Stimulated activated CD4-positive, alpha-beta T cell treated with anti-CD3 and anti-CD28 coated beads, Interleukin-15, amount 100 ng/mL, for 24 hours (primary cell): ENCODE data around the gene IL9R.
"Not testable (repeated sequence)": the region's sequence is repeated elsewhere in the genome, so short reads cannot be mapped to it uniquely, and the experiment has no call there.

Experiments
- DNase-seq: peaks from one replicate; pipeline ENCODE4 v3.0.0-alpha.2; 2020

Gene IL9R, protein sequence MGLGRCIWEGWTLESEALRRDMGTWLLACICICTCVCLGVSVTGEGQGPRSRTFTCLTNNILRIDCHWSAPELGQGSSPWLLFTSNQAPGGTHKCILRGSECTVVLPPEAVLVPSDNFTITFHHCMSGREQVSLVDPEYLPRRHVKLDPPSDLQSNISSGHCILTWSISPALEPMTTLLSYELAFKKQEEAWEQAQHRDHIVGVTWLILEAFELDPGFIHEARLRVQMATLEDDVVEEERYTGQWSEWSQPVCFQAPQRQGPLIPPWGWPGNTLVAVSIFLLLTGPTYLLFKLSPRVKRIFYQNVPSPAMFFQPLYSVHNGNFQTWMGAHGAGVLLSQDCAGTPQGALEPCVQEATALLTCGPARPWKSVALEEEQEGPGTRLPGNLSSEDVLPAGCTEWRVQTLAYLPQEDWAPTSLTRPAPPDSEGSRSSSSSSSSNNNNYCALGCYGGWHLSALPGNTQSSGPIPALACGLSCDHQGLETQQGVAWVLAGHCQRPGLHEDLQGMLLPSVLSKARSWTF

DNA sequence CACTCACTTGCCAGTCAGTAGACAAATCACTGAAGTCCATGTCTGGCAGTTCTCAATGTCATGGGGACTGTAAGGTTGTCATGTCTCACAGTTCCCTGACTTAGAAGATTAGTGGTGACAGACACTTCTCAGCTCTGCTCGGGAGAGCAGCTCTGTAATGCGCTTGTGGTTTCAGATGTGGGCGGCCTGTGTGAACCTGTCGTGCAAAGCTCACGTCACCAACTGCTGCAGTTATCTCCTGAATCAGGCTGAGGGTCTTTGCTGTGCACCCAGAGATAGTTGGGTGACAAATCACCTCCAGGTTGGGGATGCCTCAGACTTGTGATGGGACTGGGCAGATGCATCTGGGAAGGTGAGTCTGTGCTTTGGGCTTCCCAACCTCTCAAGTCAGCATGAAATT, at the start of gene IL9R:
Gene IL9R, plus strand, starts transcription at position 261 of the 400 bp plus-strand sequence. Its CDS starts 64 bp downstream, at position 325.
- peak; percentile 65 for DNase-seq

DNA sequence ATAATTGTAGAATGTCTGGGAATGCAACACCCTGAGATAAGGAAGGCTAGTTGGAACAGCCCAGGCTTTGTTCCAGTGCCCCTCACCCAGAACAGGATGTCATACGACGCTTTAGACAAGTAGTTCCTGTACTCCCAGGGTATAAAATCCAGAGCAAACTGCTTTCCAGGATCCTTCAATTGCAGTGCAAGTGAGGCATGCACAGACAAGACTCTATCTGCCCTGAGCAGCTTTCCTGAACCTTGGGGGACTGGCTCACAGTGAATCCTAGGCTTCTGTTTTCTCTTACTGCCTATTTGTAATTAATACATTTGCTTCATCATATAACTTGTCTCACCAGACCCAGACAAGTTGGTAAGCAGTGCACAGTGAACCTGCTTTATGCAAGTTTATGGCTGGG, 48.4 kb upstream of the IL9R start:
- no peak for DNase-seq

DNA sequence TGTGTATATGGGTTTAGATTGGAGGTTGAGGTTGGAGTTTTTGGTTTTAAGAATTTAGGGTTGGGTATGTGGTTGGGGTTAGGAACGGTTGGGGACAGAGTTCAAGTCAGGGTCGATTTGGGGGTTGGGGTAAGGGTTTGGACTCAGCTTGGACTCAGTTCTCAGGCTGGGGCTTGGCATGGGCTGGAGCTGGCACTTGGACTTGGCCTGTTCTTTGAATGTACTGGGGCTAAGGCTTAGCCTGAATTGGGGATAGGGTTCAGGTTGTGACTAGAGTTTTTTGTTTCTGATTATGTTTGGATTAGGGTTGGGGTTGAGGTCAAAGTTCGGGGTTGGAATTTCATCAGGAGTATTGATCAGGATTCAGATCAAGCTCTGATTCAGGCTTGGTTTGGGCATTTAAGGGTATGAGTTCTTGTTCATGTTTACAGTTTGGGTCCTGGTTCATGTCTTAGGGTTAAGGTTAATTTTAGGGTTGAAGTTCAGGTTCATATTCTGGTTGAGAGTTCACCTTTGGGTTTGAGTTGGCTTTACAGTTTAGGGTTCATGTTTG, 46.2 kb upstream of the IL9R start:
- no peak for DNase-seq

DNA sequence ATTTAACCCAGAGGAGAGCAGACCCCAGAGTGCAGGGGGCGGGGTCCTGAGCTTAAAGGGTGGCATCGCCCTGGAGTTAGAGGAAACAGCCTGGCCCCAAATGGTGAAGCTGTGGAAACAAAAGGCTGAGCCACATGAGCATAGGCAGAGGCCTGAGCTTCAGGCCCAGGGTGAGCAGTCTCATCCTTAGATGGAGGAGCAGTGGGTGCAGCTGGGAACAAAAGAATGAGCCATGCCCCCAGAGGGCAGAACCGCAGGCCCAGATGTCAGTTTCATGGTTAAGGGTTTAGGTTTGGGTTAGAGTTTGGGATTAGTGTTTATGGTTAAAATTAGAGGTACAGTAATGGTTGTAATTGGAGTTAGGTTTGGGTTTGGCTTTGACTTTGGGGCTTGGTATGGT, 44.4 kb upstream of the IL9R start:
- no peak for DNase-seq

DNA sequence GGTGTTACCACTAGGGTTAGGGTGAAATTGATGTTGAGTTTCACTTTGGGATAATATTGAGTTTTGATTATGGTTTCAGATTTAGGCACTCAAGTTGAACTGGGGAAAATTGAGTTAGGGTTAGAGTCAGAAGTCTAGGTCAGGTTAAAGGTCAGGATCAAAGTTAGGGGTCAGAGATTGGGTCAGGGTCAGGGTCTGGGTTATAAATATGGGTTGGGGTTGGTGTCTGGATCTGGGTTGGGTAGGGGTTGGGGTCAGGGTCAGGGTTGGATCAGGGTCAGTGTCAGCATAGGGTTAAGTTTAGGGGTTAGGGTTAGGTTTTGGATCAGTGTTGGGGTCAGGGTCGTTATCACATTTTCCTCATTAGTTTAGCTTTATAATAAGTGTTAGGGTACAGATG, 42.7 kb upstream of the IL9R start:
- no peak for DNase-seq

DNA sequence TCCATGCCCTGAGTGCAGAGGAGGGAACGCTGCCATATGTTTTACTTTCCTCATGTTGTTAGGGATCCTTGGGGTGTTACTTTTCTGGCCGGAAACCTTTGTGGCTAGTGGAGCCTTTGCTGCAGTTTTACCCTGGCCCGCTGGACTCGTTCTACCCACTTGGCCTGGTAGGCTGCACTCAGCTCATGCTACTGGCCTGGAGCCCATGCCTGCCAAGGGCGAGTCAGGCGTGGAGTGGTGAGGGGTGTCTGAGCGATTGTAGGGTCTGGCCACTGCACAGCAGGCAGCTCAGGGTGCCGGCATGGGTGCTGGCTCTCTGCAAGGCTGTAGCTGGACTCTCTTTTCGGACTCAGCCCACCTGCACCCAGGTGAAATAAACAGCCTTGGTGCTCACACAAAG, 41.4 kb upstream of the IL9R start:
- no peak for DNase-seq

DNA sequence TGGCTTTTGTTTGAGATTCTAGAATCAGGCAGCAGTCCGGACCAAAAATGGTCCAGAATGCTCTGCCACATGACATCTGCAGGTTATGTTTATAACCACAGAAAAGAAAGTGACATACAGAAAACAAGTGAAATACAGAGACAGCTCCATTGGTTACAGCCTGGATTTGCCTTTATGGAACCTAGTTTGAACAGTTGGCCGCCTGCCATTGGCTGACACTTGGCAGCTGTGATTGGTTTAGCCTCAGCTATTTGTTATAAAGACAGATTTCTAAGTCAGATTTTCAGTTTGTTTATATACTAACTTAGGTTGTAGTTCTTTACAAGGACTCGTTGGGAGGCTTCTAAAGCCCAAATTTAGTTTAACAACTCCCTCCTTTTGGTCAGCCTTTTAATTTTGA, 40.8 kb upstream of the IL9R start:
- DNase-seq: no peak

DNA sequence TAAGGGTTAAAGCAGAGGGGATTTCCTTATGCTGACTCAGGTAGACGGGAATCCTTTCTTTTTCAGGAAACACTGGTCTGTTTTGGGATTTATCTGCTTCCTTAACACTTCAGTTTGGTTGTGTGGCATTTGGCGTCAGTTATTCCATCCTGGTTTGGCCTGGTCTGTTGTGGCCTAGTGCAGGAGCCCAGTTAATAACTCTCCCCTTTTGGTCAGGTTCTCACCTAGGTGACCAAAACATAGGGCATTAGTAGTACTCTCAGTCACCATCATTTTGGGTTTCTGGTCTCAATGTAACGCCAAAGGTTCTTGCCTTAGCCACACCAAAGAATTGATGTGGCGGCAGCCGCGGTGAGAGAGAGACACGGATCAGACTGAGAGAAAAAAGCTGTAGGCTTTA, 39.7 kb upstream of the IL9R start:
- DNase-seq: no peak

DNA sequence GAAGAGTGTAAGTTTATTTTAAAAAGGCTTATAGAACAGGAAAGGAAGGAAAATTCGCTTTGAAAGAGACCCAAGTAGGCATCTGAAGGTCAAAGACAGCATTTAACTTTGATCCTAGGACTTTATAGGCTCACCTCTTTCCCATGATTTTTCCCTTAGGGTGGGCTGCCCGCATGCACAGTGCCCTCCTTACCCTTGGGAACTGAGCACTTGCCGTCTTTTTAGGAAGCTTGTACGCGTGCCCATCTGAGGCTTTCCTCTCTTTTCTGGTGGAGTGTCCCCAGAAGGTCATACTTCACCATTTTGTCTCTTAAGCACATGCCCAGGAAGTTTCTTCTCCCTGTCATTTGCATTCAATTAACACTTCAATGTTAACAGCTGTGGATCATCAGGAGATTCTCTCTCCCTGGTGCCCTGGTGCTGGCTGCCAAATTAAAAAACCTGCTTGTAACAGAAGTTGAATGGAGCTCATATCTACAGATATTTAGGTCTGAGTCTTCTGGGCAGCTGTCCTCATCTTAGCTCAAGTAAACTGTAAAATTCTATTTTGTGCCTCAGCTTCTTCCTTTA, 38.4 kb upstream of the IL9R start:
- DNase-seq: no peak

DNA sequence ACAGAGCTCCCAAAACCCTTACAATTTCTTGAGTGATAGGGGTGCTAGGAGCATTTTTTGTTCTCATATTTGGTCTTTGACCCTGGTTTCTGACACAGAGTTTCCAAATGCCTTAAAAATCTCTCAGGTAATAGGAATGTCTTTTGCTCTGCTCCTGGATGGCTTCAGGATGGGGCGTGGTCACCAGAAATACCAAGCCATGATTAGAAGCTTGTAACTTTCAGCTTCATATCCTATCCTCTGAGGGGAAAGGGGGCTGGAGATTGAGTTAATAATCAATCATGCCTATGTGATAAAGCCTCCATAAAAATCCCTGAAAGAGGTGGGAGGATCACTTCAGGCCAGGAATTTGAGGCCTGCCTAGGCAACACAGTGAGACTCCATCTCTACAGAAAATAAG, 34.6 kb upstream of the IL9R start:
- no peak for DNase-seq

DNA sequence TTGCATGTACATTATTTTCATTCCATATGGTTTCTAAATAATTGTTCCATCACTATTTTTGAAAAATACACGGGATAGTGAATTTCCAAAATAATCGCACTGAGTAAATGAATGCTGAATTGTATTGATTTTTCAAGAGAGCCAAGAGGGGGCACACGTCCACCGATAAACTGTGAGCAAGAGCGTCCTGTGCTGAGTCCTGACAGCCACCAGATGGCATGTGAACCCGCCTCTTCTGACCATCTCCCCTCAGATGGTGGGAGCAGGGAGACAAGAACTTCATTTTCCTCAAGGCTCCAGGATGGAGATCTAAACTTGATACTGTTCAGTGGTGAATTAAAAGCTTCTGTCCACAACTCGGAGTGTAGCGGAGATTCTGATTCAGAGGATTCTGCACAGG, 30.6 kb upstream of the IL9R start:
- peak; percentile 42 for DNase-seq

DNA sequence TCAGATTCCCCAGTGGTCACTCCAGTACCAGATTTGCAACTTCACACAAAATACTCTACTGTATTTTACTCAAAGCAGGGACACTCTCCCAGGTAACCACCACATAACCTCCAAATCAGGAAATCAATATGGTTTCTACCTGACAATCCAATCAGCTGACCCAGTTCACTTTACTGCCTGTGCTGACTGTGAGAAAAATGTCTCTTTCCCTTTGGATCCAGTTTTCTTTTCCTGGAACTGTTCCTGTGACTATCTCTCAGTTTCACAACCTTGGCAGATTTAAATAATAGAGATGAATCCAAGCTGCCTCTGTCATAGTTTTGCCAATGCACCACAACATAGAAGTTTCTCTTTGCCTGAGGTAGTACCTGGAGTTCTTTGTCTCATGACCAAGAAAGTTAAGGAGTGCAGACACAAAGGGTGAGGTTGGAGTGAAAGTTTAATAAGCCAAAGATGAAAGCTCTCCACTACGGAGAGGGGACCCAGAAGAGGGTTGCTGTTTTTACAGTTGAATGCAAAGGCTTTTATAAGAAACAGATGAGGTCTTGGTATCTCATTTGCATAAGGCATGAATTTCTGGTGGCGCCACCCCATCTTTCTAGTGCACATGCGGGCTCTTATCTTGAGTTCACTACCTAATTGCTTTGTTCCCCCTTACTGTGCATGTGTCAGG, 29.7 kb upstream of the IL9R start:
- no peak for DNase-seq

DNA sequence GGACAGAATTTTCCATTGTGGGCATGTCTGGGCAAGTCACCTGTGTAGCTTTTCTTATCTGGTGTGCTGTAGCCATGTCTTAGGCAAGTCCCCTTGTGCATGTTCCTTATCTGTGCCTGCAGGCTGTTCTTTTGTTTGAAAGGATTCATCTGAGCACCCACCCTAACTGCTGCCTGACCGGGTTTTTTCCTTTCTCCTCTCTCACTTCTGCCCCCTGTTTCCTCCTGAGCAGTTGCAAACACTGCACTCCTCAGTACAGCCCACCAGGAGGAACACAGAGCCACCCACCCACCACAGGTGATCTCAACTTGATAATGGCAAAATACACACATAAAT, 29.2 kb upstream of the IL9R start:
- no peak for DNase-seq

DNA sequence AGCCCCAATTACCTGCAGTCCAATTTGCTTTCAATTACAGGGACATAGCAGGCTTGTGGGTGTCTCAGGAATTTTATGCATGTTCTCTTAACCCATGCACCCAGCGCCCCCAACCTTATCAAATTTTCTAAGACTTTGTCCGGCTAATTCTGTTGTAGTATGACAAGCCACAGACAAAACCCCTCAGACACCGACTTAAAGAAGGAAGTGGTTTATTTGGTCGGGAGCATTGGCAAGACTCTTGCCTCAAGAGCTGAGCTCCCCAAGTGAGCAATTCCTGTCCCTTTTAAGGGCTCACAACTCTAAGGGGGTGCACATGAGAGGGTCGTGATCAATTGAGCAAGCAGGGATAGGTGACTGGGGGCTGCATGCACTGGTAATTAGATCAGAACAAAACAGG, 28.7 kb upstream of the IL9R start:
- no peak for DNase-seq

DNA sequence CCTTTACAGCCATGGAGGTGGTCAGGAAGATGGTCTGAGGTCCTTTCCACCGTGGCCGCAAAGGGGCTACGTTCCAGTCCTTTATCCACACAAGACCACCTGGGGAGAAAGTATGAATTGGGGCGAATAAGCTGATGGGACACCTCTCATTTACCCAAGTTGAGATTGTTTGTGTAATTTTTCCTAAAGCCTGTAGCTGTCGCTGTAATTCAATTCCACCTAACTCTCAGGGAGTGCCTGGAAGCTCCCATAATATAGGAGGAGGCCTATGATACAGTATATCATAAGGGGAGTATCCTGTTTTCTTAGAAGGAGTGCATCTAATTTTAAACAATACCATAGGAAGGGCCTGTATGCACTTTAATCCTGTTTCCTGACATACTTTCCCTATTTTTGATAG, 25.8 kb upstream of the IL9R start:
- DNase-seq: not testable (repeated sequence)

DNA sequence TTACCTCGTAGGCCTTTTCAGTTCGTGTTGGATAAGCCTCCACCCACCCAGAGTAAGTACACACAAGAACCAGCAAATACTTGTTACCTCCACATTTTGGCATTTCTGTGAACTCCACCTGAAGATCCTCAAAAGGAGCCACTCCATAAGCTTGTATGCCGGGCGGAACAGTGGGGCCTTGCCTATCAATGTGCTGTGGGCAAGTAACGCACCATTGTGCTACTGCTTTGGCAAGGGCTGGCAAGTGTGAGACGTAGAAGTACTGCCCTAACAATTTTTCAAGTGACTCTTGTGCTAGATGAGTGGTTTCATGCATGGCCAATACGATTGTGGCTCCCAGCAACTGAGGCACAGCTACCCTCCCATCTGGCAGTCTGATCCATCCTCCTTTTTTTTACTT, 25.3 kb upstream of the IL9R start:
- not testable (repeated sequence) for DNase-seq

DNA sequence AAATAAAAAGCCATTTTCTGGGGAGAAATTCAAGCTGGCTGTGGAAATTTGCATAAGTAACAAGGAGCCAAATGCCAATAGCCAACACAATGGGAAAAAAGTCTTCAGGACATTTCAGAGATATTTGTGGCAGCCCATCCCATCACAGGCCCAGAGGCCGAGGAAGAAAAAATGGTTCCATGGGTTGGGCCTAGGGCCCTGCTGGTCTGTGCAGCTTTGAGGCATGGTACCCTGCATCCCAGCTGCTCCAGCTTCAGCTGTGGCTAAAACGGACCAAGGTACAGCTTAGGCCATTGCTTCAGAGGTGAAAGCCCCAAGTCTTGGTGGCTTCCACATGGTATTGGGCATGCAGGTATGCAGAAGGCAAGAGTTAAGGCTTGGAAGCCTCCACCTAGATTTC, 14.2 kb upstream of the IL9R start:
- no peak for DNase-seq

DNA sequence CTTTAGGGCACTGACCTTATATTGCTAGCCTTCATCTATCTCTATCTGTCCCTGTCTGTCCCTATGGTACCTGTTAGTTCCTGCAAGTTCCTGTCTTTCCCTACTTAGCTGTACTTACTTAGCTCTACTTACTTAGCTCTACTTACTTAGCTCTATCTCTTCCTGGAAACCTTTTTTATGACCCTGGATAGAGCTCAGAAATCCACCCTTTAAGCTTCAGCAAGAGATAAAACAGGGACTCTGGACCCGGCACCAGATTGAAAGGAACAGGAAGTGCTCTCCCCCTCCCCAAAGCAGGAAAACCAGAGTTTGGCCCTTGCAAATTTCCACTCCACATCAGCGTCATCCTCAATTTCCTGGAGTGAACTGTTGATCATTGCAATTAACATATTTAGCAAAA, 12.3 kb upstream of the IL9R start:
- no peak for DNase-seq

DNA sequence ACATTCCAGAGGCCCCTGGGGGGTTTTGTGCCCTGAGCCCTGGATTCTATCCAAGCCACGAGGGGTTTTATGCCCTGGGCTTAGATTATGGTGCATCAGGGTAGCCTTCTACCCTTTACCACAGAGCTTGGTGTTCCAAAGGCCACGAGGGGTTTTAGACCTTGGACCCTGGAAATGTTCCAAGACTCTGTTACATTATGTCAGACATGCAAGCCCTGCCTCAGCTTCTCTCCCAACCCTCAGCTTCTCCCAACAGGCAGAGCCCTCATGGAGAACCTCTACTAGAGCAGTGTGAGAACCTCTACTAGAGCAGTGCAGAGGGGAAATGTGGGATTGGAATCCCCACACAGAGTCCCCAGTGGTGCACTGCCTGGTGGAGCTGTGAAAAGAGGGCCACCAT, 10.5 kb upstream of the IL9R start:
- DNase-seq: not testable (repeated sequence)

DNA sequence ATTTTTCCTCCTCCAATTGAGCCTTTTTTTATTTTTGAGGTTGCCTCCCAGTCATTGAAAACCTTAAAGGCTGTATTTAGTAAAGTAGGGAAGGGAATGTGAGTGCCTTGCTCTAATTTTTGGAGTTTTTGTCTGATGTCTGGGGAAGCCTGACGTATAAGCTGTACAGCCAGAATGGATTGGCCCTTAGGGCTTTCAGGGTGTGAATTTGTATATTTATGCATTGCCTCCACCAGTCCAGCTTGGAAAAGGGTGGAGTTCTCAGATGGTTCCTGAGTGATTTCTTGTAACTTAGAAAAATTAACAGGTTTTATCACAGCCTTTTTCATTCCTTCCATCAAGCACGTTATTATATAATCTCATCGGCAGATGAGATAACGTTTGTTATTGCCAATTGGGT, 8.6 kb upstream of the IL9R start:
- DNase-seq: no peak

DNA sequence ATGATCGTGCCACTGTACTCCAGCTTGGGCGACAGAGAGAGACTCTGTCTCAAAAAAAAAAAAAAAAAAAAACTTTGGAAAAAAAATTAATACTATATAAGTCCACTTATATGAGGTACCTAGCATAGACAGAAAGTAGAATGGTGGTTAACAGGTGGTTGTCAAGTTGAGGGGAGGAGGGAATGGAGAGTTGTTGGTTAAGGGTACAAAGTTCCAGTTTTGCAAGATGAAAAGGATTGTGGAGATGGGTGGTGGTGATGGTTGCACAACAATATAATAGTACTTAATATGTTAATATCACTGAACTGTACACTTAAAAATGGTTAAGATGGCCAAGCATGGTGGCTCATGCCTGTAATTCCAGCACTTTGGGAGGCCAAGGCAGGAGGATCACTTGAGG, 4.1 kb upstream of the IL9R start:
- DNase-seq: no peak

DNA sequence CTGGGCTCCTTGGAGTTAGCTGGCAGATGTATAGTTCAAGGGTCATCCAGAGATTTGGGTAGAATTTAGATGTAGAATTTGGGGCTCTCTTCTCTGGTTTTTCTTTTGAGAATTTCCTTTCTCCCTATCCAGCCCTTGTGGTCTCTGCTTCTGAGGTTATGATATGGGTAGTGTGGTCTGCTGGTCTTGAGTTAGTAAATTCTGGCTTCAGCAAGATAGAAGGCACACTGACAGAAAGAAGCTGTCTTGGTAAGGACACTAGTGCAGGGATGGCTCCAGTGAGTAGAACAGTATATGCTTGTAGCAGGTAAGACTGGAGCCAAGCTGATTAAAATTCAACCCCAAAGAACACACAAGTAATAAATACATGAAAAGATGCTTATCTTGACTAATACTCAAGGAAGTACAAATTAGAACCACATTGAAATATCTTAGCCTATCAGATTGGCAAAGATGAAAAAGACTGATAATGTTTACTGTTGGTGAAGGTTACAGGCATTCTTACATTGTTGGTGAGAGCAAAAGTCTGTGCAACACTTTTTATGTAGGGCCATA, 2.1 kb upstream of the IL9R start:
- DNase-seq: no peak

DNA sequence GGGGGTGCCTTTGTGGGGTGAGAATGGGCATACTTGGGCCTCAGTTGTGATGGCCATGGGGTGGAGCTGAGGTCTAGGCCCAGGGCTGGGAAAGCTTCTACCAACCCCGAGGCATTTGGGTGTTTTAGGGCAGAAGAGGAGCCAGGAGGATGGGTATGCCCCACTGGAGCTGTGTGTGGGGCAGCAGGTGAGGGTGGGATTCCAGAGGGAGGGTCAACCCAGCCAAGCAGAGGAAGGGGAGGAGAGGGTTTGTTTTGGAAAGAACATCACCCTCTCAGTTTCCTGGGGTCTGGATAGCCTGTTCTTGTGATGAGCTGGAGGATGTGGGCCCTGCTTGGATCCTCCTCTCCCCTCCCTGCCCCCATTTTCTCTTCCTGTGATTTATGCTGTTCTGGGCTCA, 620 bp downstream of the IL9R start:
- no peak for DNase-seq
